K562 (cell line): ENCODE measurements around the gene TRMT2A. TPM values are rescaled to one million over a fixed set of nuclear protein-coding genes. Genes with fewer than 3 reads are reported as not detected.

Experiments
- ASH1L ChIP-seq: fragments of 450-650 bp; IDR thresholded peaks from 2 replicates; pipeline ENCODE4 v1.6.1; 2018; ENCODE audit warnings: borderline replicate concordance, mild to moderate bottlenecking, low read depth; ENCODE audit not compliant: partially characterized antibody
- ATF3 ChIP-seq, 2 experiments: fragments of 450-650 bp in 1 of 2; sonication (generic) in 1 of 2; formaldehyde crosslinking in 1 of 2; IDR thresholded peaks in 1 of 2; conservative IDR thresholded peaks in 1 of 2; 2 replicates each; pipeline versions ENCODE4 v1.6.1 to v1.8.1; 2016 to 2023; ENCODE audit warnings: mild to moderate bottlenecking in 2 of 2, moderate library complexity in 2 of 2, inconsistent platforms in 1 of 2, missing genetic modification reagents in 1 of 2
- COPS2 ChIP-seq: fragments of 450-650 bp; conservative IDR thresholded peaks from 2 replicates; pipeline ENCODE4 v1.6.1; 2016; ENCODE audit warnings: mild to moderate bottlenecking, moderate library complexity
- NR1H2 ChIP-seq: sonication (generic); formaldehyde crosslinking; IDR thresholded peaks from 2 replicates; pipeline ENCODE4 v1.4.0; 2020; ENCODE audit warnings: mild to moderate bottlenecking, missing genetic modification reagents
- NUFIP1 ChIP-seq: fragments of 450-650 bp; IDR thresholded peaks from 2 replicates; pipeline ENCODE4 v1.6.1; 2018; ENCODE audit not compliant: partially characterized antibody
- PHF21A ChIP-seq: fragments of 450-650 bp; IDR thresholded peaks from 2 replicates; pipeline ENCODE4 v1.6.1; 2017; ENCODE audit warnings: low read depth, borderline replicate concordance
- SNAPC5 ChIP-seq: fragments of 250-450 bp; sonication (Bioruptor Pico); IDR thresholded peaks from 2 replicates; pipeline ENCODE4 v1.8.0; 2021; ENCODE audit warnings: moderate library complexity, mild to moderate bottlenecking, inconsistent platforms
- SRSF7 ChIP-seq: fragments of 200-400 bp; formaldehyde crosslinking; optimal IDR thresholded peaks from 2 replicates; pipeline ENCODE3; 2017; ENCODE audit warnings: mild to moderate bottlenecking, low read depth, low read length
- TAF15 ChIP-seq: fragments of 200-400 bp; formaldehyde crosslinking; IDR thresholded peaks from 2 replicates; pipeline ENCODE4 v1.6.1; 2017; ENCODE audit warnings: mild to moderate bottlenecking, low read depth, low read length, moderate library complexity
- ZBTB11 ChIP-seq, 3 experiments: fragments of 200-800 bp in 1 of 3; fragments of 250-450 bp in 1 of 3; fragments of 450-650 bp in 1 of 3; sonication (Bioruptor Pico) in 1 of 3; sonication (Bioruptor generic) in 1 of 3; formaldehyde crosslinking in 1 of 3; IDR thresholded peaks; 2 replicates each; pipeline versions ENCODE4 v1.6.1 to v1.8.0; 2016 to 2022; ENCODE audit warnings: mild to moderate bottlenecking in 2 of 3, missing genetic modification characterization in 2 of 3, missing compliant biosample characterization in 1 of 3, moderate library complexity in 1 of 3
- ZMIZ1 ChIP-seq, 2 experiments: fragments of 150-350 bp in 1 of 2; IDR thresholded peaks; 2 replicates each; pipeline ENCODE4 v1.6.1; 2012 to 2016; ENCODE audit warnings: low read depth in 2 of 2, low read length in 2 of 2, mild to moderate bottlenecking in 1 of 2, moderate library complexity in 1 of 2
- ZNF512 ChIP-seq: IDR thresholded peaks from 2 replicates; pipeline ENCODE4 v1.6.1; 2016; ENCODE audit warnings: missing genetic modification characterization, missing compliant biosample characterization
- ZNF644 ChIP-seq: fragments of 200-800 bp; sonication (Bioruptor generic); IDR thresholded peaks from 2 replicates; pipeline ENCODE4 v1.6.1; 2016; ENCODE audit warnings: low read depth, missing genetic modification characterization, missing compliant biosample characterization
- polyA plus RNA-seq, 8 experiments: library from polyadenylated mRNA; depleted of rRNA in 4 of 8; stranded (reverse) in 5 of 8; unstranded in 3 of 8; fragments of >200 nt; fragmentation: Nextera tagmentation in 2 of 8; fragmentation: Illumina TruSeq in 1 of 8; extraction: Ambion mirVana in 2 of 8; extraction: Trizol in 1 of 8; gene quantifications; 2 replicates each; pipeline versions ENCODE4 v1.2.1 to v1.2.3, GENCODE V29; 2011 to 2014; ENCODE audit warnings: inconsistent platforms in 1 of 8, missing spikeins in 1 of 8
- total RNA-seq, 7 experiments: library from RNA; depleted of rRNA in 6 of 7; stranded (reverse); fragments of >200 nt in 6 of 7; fragmentation: Illumina TruSeq in 2 of 7; extraction: Trizol in 2 of 7; gene quantifications; 2 replicates each; pipeline versions ENCODE4 v1.2.1 to v1.2.3, GENCODE V29; 2011 to 2021; ENCODE audit warnings: low replicate concordance in 1 of 7

The TRMT2A gene
- total and polyA plus RNA-seq, 9 of the 15 experiments (the other 6 are each of a cell fraction or from before 2014, with no cell fraction given) = 1.6 to 265 (median 140) TPM

- no peak for TF ChIP-seq SRSF7
- no peak for TF ChIP-seq COPS2
- no peak for TF ChIP-seq ASH1L
- no peak for TF ChIP-seq TAF15
- TF ChIP-seq NR1H2 (CRISPR knock-in tag) = no peak
- no peak for TF ChIP-seq ATF3 (IDR thresholded peaks at IDR 0.05)
- TF ChIP-seq ATF3 (CRISPR knock-in tag; conservative IDR thresholded peaks at IDR 0.05) = peak; percentile 63
- TF ChIP-seq ZNF512 (tag) = no peak
- TF ChIP-seq SNAPC5 = no peak
- no peak for TF ChIP-seq ZNF644 (tag)
- no peak for TF ChIP-seq ZMIZ1 (IDR thresholded peaks at IDR 0.05; ENCODE audit: low read depth in 2 of 2, low read length in 2 of 2)
- TF ChIP-seq NUFIP1 = no peak
- 0 out of 6 replicates have a peak, but pooled peaks of 1 of the 3 experiments have one; percentile 32 for TF ChIP-seq ZBTB11 (CRISPR knock-in tag; IDR thresholded peaks at IDR 0.05)
- TF ChIP-seq PHF21A = no peak
These were observed 15.0 kb upstream of the TRMT2A start (continued) for GRCh38 chr22:20131859-20132685.
